HG02759 (cell line): ENCODE results near the gene IRGQ.

ENCODE experiments used
- ATAC-seq: cut with Tn5 transposase; IDR thresholded peaks from one replicate; pipeline ENCODE4 v1.9.1; 2021; ENCODE audit warnings: mild to moderate bottlenecking, moderate library complexity; ENCODE audit not compliant: unreplicated experiment

Gene IRGQ

GRCh38 chr19:43546581-43546980 is 49.4 kb downstream of the IRGQ start:
- no peak for ATAC-seq

- no peak for ATAC-seq
These were observed 50.0 kb downstream of the IRGQ start for GRCh38 chr19:43545981-43546380.

GRCh38 chr19:43545276-43545675 is 50.7 kb downstream of the IRGQ start:
- ATAC-seq: no peak

GRCh38 chr19:43544077-43544476 is 51.9 kb downstream of the IRGQ start:
- ATAC-seq: no peak

GRCh38 chr19:43541920-43542650 is 53.8 kb downstream of the IRGQ start:
- no peak for ATAC-seq

- ATAC-seq: no peak
These were observed 55.6 kb downstream of the IRGQ start for GRCh38 chr19:43540381-43540780.

- no peak for ATAC-seq
These were observed 57.0 kb downstream of the IRGQ start for GRCh38 chr19:43538922-43539321.

- ATAC-seq: no peak
These were observed 60.8 kb downstream of the IRGQ start for GRCh38 chr19:43534816-43535761.
